Measurements from ENCODE around the gene ZNF507.
"Not testable (repeated sequence)": the region's sequence is repeated elsewhere in the genome, so short reads cannot be mapped to it uniquely, and the experiment has no call there.

The ZNF507 gene

DNA sequence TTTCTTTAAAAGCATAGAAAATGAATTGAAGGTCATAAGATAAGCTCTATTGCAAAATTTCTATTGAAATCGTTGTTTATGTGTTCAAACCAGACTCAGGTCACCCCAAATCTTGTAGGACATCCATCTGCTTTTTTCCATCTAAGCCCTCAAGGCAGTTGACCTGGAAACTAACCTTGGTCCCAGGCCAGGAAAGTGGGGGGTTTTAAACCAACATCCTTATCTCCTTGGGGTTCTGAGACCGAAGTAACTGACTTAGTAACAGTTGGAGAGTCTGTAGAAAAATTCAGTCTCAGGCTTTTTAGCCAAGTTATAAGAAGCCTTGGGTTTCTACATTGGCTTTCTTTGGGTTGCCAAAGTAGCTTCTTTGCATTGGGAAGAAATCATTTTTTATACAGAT lies 23.4 kb downstream of the ZNF507 start:
- no peak for DNase-seq (ENCODE audit: low read depth in 2 of 2)

DNA sequence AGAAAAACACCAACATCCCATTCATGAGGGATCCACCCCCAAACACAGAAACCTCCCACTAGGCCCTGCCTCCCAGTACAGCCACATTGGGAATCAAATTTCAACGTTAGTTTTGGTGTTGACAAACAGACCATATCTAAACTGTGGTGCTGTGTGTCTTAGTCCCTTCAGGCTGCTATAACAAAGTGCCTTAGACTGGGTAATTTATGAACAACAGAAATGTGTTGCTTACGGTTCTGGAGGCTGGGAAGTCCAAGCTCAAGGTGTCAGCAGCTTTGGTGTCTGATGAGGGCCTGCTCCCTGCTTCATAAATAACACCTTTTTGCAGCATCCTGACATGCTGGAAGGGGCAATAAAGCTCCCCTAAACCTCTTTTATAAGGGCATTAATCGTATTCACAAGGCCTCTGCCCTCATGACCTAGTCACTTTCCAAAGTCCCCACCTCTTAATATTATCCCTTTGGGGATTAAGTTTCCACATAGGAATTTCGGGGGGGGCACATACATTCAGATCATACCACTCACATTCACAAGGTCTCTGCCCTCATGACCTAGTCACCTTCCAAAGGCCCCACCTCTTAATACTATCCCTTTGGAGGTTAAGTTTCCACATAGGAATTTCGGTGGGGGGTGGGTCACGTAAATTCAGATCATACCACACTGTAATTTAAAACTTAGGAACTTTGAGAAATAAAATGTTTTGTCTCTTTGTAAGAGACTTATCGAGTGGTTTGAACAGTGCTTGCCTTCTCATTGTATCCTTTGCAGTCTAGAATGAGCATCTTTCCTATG lies 27.5 kb downstream of the ZNF507 start:
- DNase-seq (ENCODE audit: low read depth in 2 of 2), result no peak

DNA sequence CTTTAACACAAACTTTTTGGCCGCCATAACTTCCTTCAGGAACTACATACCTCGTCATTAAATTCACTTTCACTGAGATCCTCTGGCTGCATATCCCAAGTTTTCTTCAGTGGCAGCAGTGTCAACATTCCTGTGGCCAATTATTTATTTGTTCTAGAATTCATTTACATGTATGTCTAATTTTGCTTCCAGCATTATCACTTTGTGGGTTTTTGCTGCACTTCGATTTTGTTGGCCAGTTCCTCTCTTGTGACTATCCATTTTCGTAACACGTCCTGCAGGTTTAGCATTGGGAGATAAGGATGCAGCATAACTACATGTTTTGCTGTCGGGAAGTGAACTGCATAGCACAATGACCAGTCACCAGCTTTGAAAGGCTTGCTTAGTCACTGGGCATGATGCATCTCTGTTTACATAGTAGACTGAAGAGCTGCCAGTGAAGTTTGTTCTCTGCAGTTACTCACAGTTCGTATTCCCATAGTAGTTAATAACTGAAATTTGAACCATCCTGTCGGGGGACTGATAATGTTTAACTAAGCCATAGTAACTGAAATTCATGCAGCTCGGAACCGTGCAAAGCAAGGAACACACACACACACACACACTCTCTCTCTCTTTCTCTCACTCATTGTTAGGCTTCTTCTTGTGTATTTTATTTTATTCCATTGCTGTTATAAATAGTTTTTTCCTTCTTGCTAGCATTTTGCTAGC lies 28.3 kb downstream of the ZNF507 start:
- DNase-seq (ENCODE audit: low read depth in 2 of 2), result no peak

DNA sequence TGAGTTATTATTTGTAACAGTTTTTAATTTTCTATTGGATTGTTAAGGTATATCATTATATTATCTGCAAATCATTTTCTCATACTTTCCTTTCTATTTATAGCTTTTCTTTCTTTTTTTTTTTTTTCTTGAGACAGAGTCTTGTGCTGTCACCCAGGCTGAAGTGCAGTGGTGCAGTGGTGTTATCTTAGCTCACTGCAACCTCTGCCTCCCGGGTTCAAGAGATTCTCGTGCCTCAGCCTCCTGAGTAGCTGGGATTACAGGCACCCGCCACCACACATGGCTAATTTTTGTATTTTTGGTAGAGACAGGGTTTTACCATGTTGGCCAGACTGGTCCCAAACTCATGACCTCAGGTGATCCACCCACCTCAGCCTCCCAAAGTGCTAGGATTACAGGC lies 29.0 kb downstream of the ZNF507 start:
- DNase-seq (ENCODE audit: low read depth in 2 of 2), result not testable (repeated sequence)

DNA sequence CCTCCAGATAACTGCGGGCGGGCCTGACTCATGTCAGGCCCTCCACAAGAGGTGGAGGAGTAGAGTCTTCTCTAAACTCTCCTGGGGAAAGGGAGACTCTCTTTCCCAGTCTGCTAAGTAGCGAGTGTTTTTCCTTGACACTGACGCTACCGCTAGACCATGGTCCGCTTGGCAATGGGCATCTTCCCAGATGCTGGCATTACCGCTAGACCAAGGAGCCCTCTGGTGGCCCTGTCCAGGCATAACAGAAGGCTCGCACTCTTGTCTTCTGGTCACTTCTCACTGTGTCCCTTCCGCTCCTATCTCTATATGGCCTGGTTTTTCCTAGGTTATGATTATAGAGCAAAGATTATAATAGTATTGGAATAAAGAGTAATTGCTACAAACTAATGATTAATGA lies 31.7 kb downstream of the ZNF507 start:
- DNase-seq (ENCODE audit: low read depth in 2 of 2), result not testable (repeated sequence)

DNA sequence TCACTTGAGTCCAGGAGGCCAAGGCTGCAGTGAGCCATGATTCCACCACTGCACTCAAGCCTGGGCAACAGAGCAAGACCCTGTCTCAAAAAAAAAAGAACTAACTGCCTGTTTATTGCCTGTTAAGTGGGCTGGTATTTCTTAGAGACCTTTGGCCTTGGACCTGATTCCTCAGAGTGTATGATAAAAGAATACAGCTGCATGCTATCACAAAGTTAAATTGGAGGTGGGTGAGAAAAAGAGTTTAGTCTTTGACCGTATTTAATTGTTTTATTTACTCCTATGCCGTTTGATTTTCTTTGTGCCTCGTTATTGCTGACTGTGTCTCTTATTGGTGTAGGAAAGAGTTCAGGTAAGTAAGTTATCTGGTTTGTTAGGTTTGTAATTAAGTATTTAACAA lies 34.9 kb downstream of the ZNF507 start:
- DNase-seq (ENCODE audit: low read depth in 2 of 2), result no peak

DNA sequence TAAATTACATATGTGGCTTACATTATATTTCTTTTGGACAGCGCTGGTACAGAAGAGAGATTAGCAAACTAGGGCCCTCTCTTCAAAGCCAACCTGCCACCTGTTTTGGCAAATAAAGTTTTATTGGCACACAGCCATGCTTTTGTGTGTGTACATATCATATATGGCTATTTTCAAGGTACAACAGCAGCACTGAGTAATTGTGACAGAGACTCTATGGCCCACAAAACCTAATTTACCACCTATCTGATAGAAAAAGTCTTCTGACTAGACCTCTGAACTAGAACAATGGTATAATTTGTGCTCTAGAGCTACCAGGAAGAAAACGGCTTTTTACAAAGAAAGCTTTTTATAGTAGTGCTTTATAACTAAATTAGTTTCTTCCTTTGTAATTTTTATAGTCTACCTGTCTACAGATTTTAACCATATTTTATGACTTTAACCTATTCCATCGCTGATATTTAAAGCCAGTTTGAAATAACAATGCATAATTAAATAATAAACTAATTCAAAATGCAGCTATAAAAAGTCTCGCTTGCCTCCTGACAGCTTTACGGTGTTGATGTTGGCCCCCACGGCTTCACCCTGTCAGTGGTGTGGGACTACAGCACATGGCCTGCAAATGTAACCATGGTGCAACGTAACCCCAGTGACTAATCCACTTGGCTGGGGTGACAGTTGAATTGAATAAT lies 42.4 kb downstream of the ZNF507 start:
- DNase-seq (ENCODE audit: low read depth in 2 of 2), result no peak

DNA sequence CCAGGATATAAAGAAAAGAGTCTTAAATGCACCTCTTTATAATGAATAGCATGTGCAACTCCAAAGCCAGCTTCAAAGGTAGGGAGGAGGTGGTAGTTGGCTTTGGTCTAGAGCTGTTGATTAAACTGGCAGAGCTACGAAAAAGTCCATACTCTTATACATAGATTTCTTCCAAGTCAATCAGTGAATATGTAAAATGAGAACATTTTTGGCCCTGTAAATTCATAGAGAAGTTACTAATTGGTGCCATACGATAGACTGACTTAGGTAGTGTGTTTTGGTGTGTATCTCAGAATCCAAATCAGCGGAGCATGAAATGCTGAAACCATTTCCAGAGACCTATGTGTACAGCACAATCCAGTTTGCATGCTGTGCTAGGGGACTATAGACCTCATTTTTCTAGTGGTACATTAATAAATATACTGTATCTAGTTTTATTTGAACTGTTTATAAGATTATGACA lies 43.0 kb downstream of the ZNF507 start:
- DNase-seq (ENCODE audit: low read depth in 2 of 2), result no peak

DNA sequence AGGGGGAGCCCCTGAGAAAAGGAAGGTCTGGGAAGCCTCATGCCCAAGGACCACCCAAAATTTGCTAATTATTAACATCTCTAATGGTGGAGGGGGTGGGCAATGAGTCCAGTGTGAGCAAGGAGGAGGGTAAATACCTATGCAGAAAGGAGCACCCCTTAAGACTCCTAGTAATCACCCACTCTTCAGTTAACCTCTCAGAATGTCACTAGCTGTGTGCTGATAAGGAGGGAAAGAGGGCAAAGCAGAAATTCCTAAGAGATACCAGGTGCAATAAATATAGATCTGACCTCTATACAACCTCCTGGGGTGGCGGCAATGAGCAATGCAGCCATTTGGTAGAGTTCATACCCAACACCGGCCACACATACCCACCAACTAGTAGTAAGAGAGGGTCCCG lies 47.5 kb downstream of the ZNF507 start:
- DNase-seq (ENCODE audit: low read depth in 2 of 2), result no peak

DNA sequence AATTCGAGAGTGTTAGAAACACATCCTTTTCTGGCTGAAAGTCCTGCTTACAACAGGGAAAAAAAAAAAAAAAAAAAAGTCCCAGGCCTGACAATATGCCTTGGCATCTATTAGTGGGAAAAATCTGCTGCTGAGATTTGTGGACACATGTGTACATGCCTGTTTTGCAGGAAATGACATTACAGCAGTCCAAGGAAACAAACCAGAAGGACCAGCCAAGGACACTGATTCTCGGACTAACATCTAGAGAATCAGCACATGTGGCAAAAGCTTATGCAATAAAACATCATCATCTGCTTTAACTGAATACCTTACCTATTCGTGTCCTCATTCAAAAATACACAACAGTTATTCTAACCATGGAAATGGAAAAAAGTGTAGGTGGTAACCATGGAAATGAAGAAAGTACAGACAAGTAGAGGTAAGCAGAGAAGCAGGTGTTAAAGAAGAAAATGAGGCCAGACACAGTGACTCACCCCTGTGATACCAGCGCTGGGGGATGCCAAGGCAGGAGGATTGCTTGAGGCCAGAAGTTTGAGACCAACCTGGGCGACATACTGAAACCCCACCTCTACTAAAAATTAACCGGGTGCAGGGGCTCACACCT lies 50.7 kb downstream of the ZNF507 start:
- no peak for DNase-seq (ENCODE audit: low read depth in 2 of 2)

DNA sequence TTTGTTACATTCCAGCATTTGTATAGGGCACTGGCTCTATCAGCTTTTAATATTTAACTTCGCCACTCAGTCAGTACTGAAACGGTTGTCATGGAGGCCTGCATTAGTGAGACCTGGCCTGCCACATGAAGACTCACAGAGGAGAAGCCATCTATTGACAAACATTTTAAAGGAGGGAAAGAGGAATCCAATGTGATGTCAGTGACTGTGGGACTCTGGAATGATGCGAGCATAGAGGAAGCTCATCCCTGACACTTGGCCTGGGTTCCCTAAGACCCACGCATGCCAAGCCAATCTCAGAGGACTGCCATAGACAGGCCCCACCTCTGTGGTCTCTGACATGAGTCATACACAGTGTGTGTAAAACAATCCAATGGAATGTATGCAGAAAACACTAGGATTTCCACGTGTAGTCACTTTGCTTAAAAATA lies 52.3 kb downstream of the ZNF507 start:
- no peak for DNase-seq (ENCODE audit: low read depth in 2 of 2)

DNA sequence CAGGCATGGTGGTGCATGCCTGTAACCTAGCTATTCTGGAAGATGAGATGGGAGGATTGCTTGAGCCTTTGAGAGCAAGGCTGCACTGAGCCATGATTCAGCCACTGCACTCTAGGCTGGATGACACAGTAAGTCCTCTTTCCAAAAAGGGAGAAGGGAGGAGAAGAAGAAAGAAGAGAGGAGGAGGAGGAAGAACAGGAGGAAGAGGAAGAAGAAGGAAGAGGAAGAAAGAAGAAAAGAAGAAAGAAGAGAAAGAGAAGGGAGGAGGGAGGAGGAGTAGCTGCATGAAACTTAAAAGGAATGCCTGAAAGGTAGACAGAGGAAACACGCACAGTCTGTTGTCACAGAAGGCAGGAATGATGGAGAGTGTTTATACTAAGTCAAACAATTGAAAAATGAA lies 56.6 kb downstream of the ZNF507 start:
- DNase-seq (ENCODE audit: low read depth in 2 of 2), result no peak

DNA sequence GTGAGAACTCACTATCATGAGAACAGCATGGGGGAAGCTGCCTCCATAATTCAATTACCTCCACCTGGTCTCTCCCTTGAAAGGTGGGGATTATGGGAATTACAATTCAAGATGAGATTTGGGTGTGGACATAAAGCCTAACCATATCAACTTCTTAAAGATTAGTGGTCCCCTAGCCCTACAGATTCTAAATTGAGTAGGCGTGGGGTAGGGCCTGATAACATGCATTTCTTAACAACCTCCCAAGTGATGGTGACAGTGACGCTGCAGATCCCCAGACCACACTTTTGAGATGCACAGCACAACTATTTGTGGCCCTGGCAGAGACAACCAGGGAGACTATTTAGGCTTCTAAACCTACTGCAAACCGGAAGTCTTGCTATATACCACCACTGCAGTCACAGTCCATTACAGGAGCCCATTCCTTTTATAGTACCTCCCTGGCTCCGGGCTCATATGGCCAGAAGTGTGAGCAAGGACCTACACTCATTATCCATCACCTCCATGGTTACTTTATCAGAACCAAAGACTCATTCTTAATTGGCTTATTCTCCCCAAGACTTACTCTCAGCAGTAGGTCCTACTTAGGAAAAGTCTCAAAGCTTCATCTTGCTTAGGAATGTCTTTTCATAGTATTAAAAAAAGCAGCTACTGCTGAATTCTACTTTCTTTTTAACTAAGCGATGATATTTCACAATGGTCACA lies 58.0 kb downstream of the ZNF507 start:
- no peak for DNase-seq (ENCODE audit: low read depth in 2 of 2)

DNA sequence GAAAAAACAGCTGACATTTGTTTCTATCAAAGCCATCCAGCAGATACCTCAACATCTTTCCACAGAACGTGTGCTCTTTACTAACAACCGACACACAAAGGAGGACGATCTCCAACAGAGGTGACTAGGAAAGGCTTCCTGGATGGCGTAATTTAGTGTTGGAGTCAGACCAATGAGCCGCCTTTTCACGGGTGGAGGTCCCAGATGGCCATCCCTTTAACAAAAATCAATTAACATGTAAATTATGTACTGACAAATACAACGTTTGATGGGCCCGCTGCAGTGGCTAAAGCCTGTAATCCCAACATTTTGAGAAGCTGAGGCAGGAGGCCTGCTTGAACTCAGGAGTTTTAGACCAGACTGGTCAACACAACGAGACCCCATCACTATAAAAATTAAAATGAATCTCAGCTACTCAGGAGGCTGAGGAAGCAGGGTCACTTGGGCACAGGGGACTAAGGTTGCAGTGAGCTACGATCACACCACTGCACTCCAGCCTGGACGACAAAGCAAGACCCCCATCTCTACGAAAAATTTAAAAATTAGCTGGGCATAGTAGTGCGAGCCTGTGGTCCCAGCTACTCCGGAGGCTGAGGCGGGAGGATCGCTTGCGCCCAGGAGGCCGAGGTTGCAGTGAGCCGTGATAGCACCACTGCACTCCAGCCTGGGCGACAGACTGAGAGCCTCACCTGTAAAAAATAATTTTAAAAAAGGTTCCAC lies 59.0 kb downstream of the ZNF507 start:
- DNase-seq (ENCODE audit: low read depth in 2 of 2), result no peak

DNA sequence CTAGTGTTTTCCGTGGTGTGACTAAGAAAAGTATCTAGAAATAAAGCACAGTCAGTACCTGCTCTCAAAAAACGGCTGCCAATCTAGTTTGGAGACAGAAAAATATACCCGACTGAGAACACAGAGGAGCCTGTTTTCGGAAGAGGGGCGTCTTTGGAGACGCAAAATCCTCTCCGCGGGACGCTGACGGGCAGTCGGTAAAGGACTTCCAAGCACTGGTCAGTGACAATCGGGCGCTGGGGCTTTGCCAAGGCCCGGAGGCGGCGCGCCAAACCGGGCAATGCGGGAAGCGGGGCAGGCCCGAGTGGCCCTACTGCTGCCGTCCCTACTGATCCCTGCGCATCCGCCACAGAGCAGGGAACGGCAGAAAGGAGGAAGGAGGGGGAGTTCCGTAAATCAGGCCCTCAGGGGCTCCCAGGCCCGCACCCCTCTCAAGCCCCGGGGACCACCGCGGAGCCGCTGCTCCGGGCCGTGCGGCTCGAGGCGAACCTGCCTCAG lies 59.6 kb downstream of the ZNF507 start:
- peak in 1 of 2 experiments; percentile 3 for DNase-seq (ENCODE audit: low read depth in 2 of 2)

DNA sequence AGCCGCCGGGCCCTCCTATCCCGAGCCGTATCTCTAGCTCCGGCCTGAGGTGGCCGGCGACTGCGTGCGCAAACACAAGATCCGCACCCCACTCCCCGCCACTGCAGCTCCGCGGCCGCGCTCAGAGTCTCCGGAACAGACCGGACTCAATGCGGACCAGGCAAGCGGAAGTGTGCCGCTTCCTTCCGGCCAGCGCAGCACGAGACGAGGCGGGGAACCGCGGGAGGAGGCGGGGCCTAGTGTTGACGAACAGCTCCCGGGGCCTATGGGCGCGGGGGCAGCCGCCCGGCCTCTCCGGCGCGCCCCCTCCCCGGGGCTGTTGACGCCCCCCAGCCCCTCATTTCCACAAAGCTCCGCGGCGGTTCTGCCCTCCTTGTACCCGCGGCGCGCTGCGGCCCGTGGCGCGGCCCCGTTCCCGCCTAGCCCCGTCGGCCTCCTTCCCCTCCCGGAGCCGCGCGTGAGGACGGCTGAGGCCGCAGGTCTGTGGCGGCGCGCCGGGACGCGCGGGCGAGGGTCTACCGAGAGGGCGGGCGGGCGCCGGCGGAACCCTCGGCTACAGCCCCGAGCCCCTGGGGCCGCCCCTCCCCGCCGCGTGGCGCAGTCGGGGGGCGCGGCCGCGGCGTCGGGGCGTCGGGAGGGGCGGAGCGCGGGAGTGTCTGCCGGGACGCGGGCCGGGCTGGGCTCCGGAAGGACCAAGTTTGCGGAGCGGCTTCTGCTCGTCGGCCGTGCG lies 60.2 kb downstream of the ZNF507 start, which contains the start of gene DPY19L3:
DPY19L3 (plus strand) TSS at position 340 of the 730 bp plus-strand sequence. CDS start 2,484 bp downstream, outside the sequence.
- DNase-seq (ENCODE audit: low read depth in 2 of 2), result peak; percentile 87 to 92

DNA sequence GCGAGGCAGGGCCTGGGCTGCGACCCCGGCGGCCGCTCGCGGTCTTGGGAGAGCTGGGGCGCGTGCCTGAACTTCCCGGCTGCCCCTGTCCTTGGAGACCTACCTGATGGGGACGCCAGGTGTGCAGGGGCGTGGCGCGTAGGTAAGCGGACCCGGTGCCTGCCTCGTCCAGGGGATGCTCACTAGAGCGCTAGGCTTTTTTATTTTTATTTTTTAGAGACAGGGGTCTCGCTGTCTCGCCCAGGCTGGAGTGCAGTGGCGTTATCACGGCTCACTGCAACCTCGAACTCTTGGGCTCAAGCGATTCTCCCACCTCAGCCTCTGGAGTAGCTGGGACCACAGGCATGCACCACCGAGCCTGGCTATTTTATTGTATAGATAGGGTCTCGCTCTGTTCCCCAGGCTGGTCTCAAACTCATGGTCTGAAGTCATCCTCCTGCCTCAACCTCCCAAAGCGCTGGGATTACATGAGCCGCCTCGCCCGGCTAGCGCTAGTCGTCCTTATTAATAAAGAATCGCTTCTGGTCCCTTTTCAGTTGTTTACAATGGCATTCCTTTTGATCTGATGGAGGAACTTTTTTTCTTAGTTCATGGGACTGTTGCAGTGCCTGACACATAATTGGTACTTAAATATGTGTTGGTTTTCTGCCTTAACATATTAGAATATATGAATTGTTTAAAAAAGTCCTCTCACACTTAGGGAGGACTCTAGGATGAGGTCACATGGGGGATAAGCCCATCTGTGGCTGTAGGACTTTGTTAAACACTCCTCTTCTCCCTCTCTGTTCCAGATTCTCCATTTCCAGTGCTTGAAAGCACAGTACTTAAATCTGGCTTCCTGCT lies 61.0 kb downstream of the ZNF507 start:
- no peak for DNase-seq (ENCODE audit: low read depth in 2 of 2)

DNA sequence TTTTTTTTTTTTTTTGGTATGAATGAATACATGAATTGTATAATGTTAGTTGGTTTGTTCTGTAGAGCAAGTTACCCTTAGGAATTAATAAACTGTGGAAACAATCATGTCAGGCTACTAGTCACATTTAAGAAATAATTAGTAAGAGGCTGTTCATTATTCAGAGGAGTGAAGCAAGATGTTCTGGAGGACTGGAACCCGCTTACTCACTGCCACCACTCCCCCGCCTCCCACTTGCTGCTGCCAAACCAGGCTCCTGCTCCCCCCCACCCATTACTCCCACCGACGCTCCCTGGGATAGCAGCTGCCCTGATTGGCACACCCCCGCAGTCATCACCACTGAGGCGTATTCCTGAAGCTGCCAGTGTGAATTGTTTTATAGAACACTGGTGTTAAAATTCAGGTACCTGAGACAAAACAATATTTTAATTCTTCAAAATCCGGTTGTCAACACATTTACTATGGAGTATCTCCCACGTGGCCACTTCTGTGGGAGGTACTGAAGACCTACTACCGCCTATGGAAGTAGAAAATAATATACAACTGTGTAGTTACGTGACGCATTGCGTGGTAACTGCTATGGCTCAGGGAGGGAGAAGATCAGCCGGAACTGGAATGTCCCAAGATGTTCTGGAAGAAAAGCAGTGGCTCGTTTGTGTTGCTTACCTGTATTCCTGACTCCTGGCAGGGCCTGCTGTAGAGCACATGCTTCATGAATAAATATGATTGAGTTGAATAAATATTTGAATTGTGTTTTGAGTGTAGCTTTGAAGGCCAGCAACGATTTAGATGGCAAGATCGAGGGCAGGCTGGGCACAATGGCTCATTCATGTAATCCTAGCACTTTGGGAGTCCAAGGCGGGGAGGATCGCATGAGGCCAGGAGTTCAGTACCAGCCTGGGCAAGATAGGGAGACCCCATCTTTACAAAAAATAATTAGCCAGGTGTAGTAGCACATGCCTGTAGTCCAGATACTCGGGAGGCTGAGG lies 61.9 kb downstream of the ZNF507 start:
- no peak for DNase-seq (ENCODE audit: low read depth in 2 of 2)

Data from stimulated activated CD4-positive, alpha-beta T cell treated with anti-CD3 and anti-CD28 coated beads, Interleukin-12 subunit alpha, Interleukin-12 subunit beta, amount 100 ng/mL, for 24 hours (primary cell).